ENCODE measurements around the gene SPATA24. TPM values are rescaled to one million over a fixed set of nuclear protein-coding genes. Genes with fewer than 3 reads are reported as not detected.
"Not testable (repeated sequence)": the region's sequence is repeated elsewhere in the genome, so short reads cannot be mapped to it uniquely, and the experiment has no call there.

Gene SPATA24
- total RNA-seq, 1 donor from 2014 or later = 4.5 TPM

- Histone ChIP-seq H3K4me1 (peaks cover 10% of the 10 kb centered on the region), H3K36me3 (no peaks in the 10 kb centered on the region), H3K27ac (no peak overlapping the region), H3K9me3 (no peaks in the 10 kb centered on the region), H3K27me3 (no peaks in the 10 kb centered on the region), H3K4me3 (no peak overlapping the region)
- intact Hi-C loops (cut with DNase I) = no loop called here
- peak; percentile 59 for DNase-seq
- ATAC-seq = no peak
- TF ChIP-seq CTCF (IDR thresholded peaks at IDR 0.05) = no peak
Observed at GRCh38 chr5:139387611-139388197, 16.2 kb downstream of the SPATA24 start.

- peaks cover 10% of the 10 kb centered on the region for H3K4me1 ChIP-seq
- ATAC-seq; H3K36me3 ChIP-seq; H3K27me3 ChIP-seq; H3K9me3 ChIP-seq; H3K4me3 ChIP-seq; intact Hi-C loops (cut with DNase I); H3K27ac ChIP-seq: not testable (repeated sequence)
- peak; percentile 44 for DNase-seq
Observed at GRCh38 chr5:139386956-139387355, 16.9 kb downstream of the SPATA24 start.

- DNase-seq (peak; percentile 20), ATAC-seq (no peak)
- peaks cover 10% of the 10 kb centered on the region for H3K4me1 ChIP-seq
- no peaks in the 10 kb centered on the region for H3K36me3 ChIP-seq
- no peak overlapping the region for H3K27ac ChIP-seq
- H3K9me3 ChIP-seq = no peaks in the 10 kb centered on the region
- no peaks in the 10 kb centered on the region for H3K27me3 ChIP-seq
- no peak overlapping the region for H3K4me3 ChIP-seq
- intact Hi-C loops (cut with DNase I) = no loop called here
- TF ChIP-seq CTCF (IDR thresholded peaks at IDR 0.05) = no peak
Observed at GRCh38 chr5:139386050-139386438, 17.8 kb downstream of the SPATA24 start.

- H3K4me1 ChIP-seq = peaks cover 10% of the 10 kb centered on the region
- H3K4me3 ChIP-seq = peak overlapping the region; percentile 49
Observed at GRCh38 chr5:139385061-139386049, 18.5 kb downstream of the SPATA24 start.

GRCh38 chr5:139384591-139385051 is 19.3 kb downstream of the SPATA24 start:
- no peaks in the 10 kb centered on the region for H3K36me3 ChIP-seq
- DNase-seq (no peak), ATAC-seq (no peak)
- H3K9me3 ChIP-seq = no peaks in the 10 kb centered on the region
- H3K4me1 ChIP-seq = peaks cover 10% of the 10 kb centered on the region
- H3K27me3 ChIP-seq = no peaks in the 10 kb centered on the region
- peak overlapping the region; percentile 49 for H3K4me3 ChIP-seq
- H3K27ac ChIP-seq = peak overlapping the region; percentile 81
- TF ChIP-seq CTCF (IDR thresholded peaks at IDR 0.05) = no peak
- intact Hi-C loops (cut with DNase I) = no loop called here

More at GRCh38 chr5:139385061-139386049, 18.5 kb downstream of the SPATA24 start:
- Histone ChIP-seq H3K36me3 (no peaks in the 10 kb centered on the region), H3K9me3 (no peaks in the 10 kb centered on the region), H3K27me3 (no peaks in the 10 kb centered on the region), H3K27ac (peak overlapping the region; percentile 81)
- ATAC-seq (no peak), DNase-seq (peak; percentile 26)
- intact Hi-C loops (cut with DNase I) = no loop called here
- TF ChIP-seq CTCF (IDR thresholded peaks at IDR 0.05) = peak; percentile 12

Data from upper lobe of right lung (tissue), 1 donor.